Esophagus muscularis mucosa (tissue), 4 donors: Measurements from ENCODE around the gene FGF12.

Experiments
- EP300 ChIP-seq: sonication (generic); formaldehyde crosslinking; IDR thresholded peaks from one replicate; pipeline ENCODE4 v1.6.1; 2017; ENCODE audit warnings: antibody characterized with exemption
- POLR2A ChIP-seq: fragments of 450-650 bp; IDR thresholded peaks from one replicate; pipeline ENCODE4 v1.6.1; 2017; ENCODE audit warnings: antibody characterized with exemption, moderate library complexity, mild to moderate bottlenecking, low read depth
- TF ChIP-seq, protein P1 (sequence below), 3 experiments: fragments of 200-600 bp in 2 of 3; fragments of 450-650 bp in 1 of 3; sonication (generic) in 2 of 3; IDR thresholded peaks; one replicate each; pipeline ENCODE4 v1.5.1; 2017 to 2019; ENCODE audit warnings: antibody characterized with exemption in 3 of 3, mild to moderate bottlenecking in 2 of 3, moderate library complexity in 1 of 3

DNA sequence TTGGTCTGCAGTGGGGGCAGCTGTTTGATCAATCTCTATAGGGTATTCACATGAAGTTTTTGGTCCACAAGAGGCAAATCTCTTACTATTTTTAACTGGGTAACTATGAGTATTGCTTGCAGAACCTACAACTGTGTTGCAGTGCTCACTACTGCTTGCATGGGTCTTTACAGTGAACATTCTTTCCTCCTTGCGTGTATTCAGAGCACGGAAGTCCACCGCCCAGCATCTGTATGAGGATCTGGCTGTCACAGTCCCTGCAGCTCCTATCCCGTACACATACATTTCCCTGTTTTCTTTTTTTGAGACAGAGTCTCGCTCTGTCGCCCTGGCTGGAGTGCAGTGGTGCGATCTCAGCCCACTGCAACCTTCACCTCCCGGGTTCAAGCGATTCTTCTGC is 449.9 kb downstream of the FGF12 start:
- TF ChIP-seq, protein P1, sequence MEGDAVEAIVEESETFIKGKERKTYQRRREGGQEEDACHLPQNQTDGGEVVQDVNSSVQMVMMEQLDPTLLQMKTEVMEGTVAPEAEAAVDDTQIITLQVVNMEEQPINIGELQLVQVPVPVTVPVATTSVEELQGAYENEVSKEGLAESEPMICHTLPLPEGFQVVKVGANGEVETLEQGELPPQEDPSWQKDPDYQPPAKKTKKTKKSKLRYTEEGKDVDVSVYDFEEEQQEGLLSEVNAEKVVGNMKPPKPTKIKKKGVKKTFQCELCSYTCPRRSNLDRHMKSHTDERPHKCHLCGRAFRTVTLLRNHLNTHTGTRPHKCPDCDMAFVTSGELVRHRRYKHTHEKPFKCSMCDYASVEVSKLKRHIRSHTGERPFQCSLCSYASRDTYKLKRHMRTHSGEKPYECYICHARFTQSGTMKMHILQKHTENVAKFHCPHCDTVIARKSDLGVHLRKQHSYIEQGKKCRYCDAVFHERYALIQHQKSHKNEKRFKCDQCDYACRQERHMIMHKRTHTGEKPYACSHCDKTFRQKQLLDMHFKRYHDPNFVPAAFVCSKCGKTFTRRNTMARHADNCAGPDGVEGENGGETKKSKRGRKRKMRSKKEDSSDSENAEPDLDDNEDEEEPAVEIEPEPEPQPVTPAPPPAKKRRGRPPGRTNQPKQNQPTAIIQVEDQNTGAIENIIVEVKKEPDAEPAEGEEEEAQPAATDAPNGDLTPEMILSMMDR (IDR thresholded peaks at IDR 0.05), result no peak
- TF ChIP-seq EP300 (no peak), POLR2A (no peak)
